D721Med (cell line): ENCODE measurements around the gene CLK2.
"Not testable (repeated sequence)": the region's sequence is repeated elsewhere in the genome, so short reads cannot be mapped to it uniquely, and the experiment has no call there.

Experiments used
- DNase-seq: peaks from one replicate; pipeline ENCODE4 v3.0.0; 2011; ENCODE audit warnings: low spot score; ENCODE audit not compliant: insufficient read length
- FAIRE-seq: peaks from 2 replicates; lab custom pipeline; 2011; peaks lifted over from hg19 to GRCh38; lab: Jason Lieb, UNC
- CTCF ChIP-seq: IDR thresholded peaks from 2 replicates; pipeline ENCODE4 v1.5.1; 2012; ENCODE audit warnings: mild to moderate bottlenecking, control low read depth; ENCODE audit not compliant: insufficient read depth; ENCODE audit errors: missing control alignments

The CLK2 gene

GRCh38 chr1:155228096-155228427, 45.2 kb downstream of the CLK2 start:
- FAIRE-seq (no peak), DNase-seq (no peak)
- TF ChIP-seq CTCF = no peak

GRCh38 chr1:155227261-155228095, 45.8 kb downstream of the CLK2 start:
- FAIRE-seq (peak; percentile 16), DNase-seq (peak; percentile 99)
- peak; percentile 8 for TF ChIP-seq CTCF

- FAIRE-seq = no peak
- no peak for DNase-seq
- TF ChIP-seq CTCF = no peak
Measured at GRCh38 chr1:155226910-155227260, 46.4 kb downstream of the CLK2 start.

- DNase-seq (no peak), FAIRE-seq (no peak)
- TF ChIP-seq CTCF = peak; percentile 79
Measured at GRCh38 chr1:155226188-155226909, 47.0 kb downstream of the CLK2 start.

GRCh38 chr1:155225404-155225759, 47.9 kb downstream of the CLK2 start:
- not testable (repeated sequence) for FAIRE-seq, DNase-seq

GRCh38 chr1:155223047-155223446, 50.3 kb downstream of the CLK2 start:
- no peak for DNase-seq
- TF ChIP-seq CTCF = no peak
- no peak for FAIRE-seq

GRCh38 chr1:155220211-155220965, 52.9 kb downstream of the CLK2 start:
- not testable (repeated sequence) for FAIRE-seq, DNase-seq
